ENCODE data around the gene COPG2.

- TF ChIP-seq, protein P1, sequence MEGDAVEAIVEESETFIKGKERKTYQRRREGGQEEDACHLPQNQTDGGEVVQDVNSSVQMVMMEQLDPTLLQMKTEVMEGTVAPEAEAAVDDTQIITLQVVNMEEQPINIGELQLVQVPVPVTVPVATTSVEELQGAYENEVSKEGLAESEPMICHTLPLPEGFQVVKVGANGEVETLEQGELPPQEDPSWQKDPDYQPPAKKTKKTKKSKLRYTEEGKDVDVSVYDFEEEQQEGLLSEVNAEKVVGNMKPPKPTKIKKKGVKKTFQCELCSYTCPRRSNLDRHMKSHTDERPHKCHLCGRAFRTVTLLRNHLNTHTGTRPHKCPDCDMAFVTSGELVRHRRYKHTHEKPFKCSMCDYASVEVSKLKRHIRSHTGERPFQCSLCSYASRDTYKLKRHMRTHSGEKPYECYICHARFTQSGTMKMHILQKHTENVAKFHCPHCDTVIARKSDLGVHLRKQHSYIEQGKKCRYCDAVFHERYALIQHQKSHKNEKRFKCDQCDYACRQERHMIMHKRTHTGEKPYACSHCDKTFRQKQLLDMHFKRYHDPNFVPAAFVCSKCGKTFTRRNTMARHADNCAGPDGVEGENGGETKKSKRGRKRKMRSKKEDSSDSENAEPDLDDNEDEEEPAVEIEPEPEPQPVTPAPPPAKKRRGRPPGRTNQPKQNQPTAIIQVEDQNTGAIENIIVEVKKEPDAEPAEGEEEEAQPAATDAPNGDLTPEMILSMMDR (IDR thresholded peaks at IDR 0.05) = no peak
- TF ChIP-seq POLR2A (IDR thresholded peaks at IDR 0.05) = no peak
Observed at GRCh38 chr7:130473876-130474275, 194.7 kb downstream of the COPG2 start.

Data from lower leg skin (tissue), 3 donors.